Activated CD4-positive, alpha-beta T cell treated with anti-CD3 and anti-CD28 coated beads, Interleukin-10, Interleukin-2, amounts not matched to agents 100 ng/mL and 50 ng/mL, durations not matched to agents 16 hours and 8 hours (primary cell): ENCODE data around the gene ALDH8A1.

Source experiments
- DNase-seq: peaks from one replicate; pipeline ENCODE4 v3.0.0-alpha.2; 2020

ALDH8A1 gene

DNA sequence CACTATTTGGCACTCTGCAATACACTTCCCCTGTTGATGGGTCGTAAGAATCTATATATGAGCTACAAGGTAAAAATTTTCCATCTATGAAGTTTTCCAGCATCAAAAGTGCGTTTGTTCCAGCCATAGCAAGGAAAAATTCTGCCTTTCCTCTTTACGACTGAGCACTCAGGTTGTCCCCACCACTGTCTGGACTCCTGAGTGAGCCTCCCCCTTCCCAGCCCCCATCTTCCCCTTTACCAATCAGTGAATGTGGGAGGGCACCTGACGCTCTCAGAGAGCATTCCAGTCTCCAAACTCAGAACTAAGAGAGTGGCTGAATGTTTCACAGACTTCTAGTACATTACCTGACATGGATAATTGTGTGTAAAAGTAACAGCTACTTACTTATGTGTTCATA lies at the start of gene ALDH8A1:
Gene ALDH8A1, minus strand, starts transcription at position 175 of the 400 bp plus-strand sequence. Its CDS starts 48 bp downstream, at position 127.
- no peak for DNase-seq

DNA sequence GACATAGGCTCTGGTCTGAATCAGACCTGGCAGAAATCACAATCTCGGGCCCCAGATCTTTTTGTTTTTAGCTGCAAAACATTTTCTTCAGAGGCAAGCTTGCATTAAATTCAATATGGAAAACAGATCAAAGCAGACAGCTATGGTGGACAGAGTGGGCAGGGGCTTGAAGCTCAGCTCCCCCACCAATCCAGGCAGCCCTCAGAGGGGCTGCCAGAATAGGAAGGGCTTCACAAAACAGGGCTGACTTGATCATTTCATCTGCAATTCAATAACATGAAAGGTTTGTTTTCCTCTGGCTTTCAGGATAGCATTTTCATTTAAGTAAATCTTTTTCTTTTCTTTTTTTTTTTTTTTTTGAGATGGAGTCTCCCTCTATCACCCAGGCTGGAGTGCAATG lies 49.2 kb upstream of the ALDH8A1 start:
- DNase-seq, result no peak

DNA sequence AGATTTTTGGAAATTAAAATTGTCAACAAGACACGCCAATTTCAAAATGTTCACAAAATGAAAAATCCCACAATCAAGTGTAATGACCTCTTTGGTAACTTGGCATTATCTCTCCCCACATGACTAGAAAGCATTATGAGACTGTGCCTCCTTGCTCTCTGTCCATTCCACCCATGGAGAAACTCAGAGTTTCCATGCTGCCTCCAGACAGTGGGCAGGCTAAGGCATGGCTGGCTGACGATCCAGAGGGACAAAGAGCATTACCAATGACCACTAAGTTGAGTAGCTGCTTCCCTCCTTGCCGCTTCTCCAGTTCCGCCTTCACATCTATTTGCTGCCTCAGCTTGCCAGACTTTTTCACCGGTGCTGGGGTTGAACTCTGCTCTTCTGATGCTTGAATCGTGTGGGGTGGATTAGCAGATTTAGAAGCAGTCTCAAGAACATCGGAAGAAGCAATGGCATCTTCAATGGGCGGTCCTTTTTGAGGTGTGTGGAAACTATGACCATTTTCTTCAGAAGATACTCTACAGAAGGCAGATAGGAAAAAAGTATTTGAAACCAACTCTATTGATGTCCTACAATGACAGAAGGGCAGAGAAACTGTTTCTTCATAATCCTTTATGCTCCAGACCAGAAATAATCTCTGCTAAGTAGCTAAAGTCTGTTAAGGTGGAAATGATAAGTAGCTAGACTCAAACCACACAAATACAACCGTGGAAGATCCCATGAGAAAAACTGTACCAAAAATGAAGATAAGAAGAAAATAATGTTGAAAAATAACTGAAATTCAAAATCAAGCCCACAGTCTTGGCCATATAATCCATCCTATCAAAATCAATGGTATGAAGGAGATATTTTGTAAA lies 47.5 kb upstream of the ALDH8A1 start:
- DNase-seq, result no peak

- DNase-seq, result no peak
These were observed 45.6 kb upstream of the ALDH8A1 start for GRCh38 chr6:134995536-134995935.

- no peak for DNase-seq
These were observed 44.5 kb upstream of the ALDH8A1 start for GRCh38 chr6:134994431-134994830.

- DNase-seq, result no peak
These were observed 42.3 kb upstream of the ALDH8A1 start for GRCh38 chr6:134992155-134992554.

DNA sequence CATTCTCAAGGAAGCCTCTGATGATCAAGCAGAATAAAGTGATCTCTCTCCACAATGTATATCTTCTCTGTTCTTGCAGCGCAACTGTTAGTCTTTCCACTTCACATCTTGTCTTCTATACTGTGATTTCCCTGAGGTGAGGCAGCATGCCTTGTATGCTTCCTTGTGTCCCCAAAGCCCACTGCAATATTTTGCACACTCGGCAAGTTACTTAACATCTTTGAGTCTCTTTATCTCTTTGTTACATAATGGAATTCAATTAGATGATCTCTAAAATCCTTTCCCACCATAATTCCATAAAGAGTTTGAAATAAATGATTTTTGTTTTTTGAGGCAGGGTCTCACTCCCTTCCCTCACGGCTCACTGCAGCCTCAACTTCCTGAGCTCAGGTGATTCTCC lies 40.4 kb upstream of the ALDH8A1 start:
- no peak for DNase-seq

GRCh38 chr6:134984821-134985220 lies 34.9 kb upstream of the ALDH8A1 start:
- DNase-seq, result no peak

DNA sequence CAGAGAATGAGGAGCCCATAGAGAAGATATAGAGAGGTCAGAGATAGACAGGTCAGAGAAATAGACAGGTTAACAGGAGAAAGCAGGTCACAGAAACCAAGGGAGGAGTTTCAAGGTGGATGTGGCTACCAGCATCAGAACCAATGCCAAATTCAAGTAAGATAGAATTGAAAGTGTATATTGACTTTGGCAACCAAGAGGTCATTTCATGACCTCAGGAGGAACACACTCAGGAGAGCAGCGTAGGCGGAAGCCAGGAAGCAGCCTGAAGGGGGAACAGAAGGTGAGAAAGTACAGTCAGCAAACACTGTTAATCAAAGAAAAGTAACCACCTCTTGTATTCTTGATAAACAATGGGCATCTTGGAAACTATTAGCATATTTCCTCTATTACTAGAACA lies 33.9 kb upstream of the ALDH8A1 start:
- DNase-seq, result peak; percentile 62

GRCh38 chr6:134982161-134982560 lies 32.3 kb upstream of the ALDH8A1 start:
- DNase-seq, result peak; percentile 81

- DNase-seq, result peak; percentile 79
These were observed 30.9 kb upstream of the ALDH8A1 start for GRCh38 chr6:134980846-134981245.

GRCh38 chr6:134979142-134979541 lies 29.2 kb upstream of the ALDH8A1 start:
- peak; percentile 96 for DNase-seq

- DNase-seq, result no peak
These were observed 24.5 kb upstream of the ALDH8A1 start for GRCh38 chr6:134974370-134974769.

DNA sequence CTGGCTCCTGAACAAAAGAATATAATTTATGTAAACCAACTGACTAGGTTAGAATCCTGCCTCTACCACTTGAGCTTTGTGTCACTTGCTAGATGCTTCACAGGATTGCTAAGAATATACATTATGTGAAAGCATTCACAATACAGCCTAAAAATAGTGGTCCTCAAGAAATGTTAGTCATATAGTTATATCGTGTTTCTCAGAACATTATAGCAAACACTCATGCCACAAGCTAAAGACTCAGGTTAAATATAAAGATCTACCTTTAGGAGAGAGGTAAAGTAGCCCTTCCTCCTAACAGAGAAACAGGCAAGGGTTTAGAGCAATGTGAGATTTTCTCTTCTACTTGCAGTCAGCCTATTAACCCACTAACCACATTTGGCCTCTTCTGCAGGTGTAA lies 17.8 kb upstream of the ALDH8A1 start:
- no peak for DNase-seq

- DNase-seq, result no peak
These were observed 14.7 kb upstream of the ALDH8A1 start for GRCh38 chr6:134964451-134965203.

GRCh38 chr6:134962421-134962820 lies 12.5 kb upstream of the ALDH8A1 start:
- no peak for DNase-seq

DNA sequence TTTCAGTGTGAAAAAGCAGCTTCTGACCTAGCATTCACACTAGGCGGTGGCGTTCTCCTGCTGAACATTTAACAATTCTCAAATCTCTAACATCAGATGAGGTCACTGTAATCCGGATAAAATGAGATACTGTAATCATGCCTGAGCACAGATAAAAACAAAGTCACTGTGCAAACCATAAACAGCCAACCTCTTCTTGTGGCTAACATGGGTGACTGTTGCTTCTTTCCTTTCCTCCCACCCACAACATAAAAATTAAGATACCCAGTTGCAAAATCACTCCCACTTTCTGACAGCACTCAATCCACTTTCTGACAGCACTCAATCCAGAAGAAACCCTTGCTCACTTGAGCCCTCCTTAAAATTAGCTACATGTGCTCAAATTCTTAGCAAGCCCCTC lies 11.5 kb upstream of the ALDH8A1 start:
- peak; percentile 35 for DNase-seq

DNA sequence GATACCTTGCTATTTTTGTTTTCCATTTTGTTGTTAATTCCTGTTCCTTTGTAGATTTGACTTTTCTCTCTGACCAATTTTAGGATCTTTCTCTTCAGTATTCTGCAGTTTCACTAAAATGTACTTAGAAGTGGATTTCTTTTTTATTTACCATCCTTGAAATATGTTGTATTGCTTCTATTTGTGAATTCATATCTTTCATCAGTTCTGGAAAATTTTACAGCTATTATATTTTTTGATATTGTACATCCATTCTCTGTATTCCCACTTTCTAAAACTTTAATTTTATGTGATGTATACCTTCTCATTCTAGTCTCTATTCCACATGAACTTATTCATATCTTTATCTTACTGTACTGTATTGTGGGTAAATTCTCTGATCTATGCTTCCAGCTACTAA lies 9.7 kb upstream of the ALDH8A1 start:
- DNase-seq, result no peak

DNA sequence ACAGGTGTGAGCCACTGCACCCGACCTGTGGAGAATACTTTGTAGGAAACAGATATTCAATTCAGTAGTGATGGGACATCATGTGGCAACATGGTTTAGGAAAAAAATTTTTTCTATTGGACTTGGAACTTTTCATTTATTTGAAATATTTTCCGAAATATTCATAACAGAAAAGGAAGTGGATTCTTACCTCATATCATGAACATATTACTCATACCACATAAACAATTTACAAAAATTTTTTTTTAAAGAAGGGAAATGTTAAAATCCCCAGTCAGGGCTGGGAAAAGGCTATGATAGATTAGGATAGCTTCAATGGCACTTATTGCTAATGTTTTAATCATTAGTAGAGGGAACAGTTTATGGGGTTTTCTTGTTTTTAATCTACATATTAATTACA lies 6.8 kb upstream of the ALDH8A1 start:
- DNase-seq, result no peak

GRCh38 chr6:134956032-134956431 lies 6.1 kb upstream of the ALDH8A1 start:
- no peak for DNase-seq

DNA sequence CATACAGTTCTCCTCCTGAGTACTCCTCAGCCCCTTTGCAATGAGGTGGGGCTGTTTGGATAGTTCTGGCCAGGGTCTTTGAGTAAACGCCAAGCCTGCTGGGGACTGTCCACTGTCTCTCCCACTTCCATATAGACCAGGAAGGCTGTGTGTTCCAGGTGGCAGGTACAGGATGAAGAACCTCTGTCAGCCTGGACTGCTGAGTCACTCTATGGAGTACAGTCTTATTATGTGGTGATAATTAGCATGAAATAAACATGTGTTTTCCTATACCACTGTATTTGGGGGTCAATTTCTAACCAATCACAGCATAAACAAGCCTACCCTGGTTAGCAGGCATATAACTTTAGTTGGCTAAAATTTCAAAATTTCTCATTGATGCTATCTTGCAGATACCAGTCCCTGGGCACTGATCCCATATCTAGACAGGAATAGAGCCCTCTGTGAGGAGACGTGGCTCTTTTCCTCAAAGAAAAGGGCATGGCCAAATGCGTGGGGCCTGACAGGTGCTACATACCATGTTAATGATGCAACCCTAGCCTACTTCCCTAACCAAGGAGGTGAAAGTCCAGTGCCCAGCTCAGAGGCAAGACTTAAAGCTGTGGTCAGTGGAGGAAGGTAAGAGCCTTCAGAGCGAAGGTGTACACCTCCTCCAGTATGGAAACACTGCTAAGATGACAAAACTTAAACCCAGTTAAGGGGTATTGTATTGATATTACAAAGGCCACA lies 4.5 kb upstream of the ALDH8A1 start:
- no peak for DNase-seq

DNA sequence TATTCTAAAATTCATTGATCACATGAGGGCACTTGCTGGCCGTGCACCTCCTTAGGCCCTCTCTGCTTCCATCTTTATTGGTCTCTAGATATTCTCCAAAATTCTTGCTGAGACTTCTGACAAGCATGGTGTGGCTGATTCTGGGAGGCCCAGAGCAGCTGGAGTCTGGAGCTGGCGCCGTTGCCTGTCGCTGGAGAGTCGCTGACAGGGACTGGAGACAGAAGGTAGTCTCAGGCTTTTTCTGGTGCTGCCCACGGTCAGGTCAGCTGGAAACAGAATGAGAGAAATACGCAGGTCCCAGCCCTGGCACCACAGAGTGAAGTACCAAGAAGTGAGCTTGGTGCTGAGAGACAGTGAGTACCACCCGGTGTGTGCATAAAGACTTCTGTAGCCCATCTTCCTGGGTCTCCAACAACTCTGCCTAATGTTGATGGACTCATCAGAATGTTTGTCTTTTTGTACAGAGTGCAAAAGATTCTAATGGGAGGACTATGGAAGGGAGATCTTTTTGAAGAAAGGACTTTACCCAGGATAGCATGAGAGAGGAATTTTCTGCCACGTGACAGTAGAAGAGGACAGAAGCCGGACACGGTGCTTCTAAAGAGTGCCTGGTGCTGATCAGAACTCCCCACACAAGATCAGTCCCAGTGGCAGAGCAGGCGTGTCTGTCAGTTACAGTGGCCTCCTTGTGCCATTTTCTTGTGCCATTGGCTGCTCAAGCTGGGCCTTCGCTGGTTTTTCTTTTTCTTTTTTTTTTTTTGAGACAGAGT lies 1.8 kb upstream of the ALDH8A1 start:
- DNase-seq, result no peak

DNA sequence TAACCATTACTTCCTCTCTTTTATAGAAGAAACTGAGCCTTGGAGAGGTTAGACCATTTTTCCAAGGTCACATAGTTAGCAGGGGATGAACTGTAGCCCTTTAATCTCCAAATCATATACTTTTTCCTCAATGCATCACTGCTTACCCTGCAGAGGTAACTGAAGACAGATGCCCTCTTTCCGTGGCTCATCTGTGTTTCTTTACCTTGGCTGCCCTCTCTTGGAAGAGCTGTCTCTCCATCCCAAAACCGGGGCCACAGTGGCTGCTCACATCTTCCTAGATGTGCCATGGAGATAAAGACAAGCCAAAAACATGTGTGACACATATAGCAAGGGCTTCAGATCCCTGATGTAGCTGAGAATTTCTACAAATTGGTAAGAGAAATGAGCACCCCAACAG lies 581 bp upstream of the ALDH8A1 start:
- DNase-seq, result no peak
